Measurements from ENCODE around the gene SLC9A5.

DNA sequence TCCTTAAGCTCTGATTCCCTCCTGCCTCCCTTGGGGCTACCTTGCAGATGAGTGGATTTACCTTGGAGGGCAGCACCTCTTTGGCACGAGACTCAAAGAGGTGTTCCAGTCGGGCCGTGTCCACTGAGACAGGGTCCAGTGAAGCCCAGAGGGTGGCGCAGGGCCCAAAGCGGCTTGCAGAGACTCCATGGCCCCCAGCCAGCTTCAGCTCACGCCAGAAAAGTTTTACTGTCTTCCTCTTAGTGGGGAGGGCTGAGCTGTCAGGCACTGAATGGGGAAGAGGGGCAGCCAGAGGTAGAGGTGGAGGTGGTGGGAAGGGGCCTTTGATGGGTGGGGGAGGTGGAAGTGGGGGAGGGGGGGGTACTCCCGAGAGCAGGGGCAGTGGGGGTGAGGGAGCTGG, 15.2 kb upstream of the SLC9A5 start:
- TF ChIP-seq CTCF (IDR thresholded peaks at IDR 0.05) (no peak), ZNF121 (CRISPR knock-in tag; IDR thresholded peaks at IDR 0.05) (no peak), FOXP1 (CRISPR knock-in tag; IDR thresholded peaks at IDR 0.05; ENCODE audit: borderline replicate concordance) (no peak), ZNF671 (CRISPR knock-in tag; IDR thresholded peaks at IDR 0.05) (no peak), TEAD4 (CRISPR knock-in tag; IDR thresholded peaks at IDR 0.05) (no peak), IRF2 (CRISPR knock-in tag; IDR thresholded peaks at IDR 0.05; ENCODE audit: borderline replicate concordance, low read depth) (no peak), ESRRA (CRISPR knock-in tag; IDR thresholded peaks at IDR 0.05; ENCODE audit: borderline replicate concordance) (no peak), ZNF232 (CRISPR knock-in tag; IDR thresholded peaks at IDR 0.05) (no peak), TP53 (CRISPR knock-in tag; IDR thresholded peaks at IDR 0.05) (no peak)
- TF ChIP-seq, protein P1, sequence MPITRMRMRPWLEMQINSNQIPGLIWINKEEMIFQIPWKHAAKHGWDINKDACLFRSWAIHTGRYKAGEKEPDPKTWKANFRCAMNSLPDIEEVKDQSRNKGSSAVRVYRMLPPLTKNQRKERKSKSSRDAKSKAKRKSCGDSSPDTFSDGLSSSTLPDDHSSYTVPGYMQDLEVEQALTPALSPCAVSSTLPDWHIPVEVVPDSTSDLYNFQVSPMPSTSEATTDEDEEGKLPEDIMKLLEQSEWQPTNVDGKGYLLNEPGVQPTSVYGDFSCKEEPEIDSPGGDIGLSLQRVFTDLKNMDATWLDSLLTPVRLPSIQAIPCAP (CRISPR knock-in tag; IDR thresholded peaks at IDR 0.05) = no peak
- TF ChIP-seq, protein P2, sequence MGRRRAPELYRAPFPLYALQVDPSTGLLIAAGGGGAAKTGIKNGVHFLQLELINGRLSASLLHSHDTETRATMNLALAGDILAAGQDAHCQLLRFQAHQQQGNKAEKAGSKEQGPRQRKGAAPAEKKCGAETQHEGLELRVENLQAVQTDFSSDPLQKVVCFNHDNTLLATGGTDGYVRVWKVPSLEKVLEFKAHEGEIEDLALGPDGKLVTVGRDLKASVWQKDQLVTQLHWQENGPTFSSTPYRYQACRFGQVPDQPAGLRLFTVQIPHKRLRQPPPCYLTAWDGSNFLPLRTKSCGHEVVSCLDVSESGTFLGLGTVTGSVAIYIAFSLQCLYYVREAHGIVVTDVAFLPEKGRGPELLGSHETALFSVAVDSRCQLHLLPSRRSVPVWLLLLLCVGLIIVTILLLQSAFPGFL (CRISPR knock-in tag; IDR thresholded peaks at IDR 0.05; ENCODE audit: borderline replicate concordance) = no peak

Data from WTC11 (cell line).